Lung (tissue), 12 donors: Measurements from ENCODE around the gene SPATC1L. TPM values are rescaled to one million over a fixed set of nuclear protein-coding genes. Genes with fewer than 3 reads are reported as not detected.

ENCODE experiments used
- ATAC-seq: fragments of 200-7000 bp; cut with Tn5 transposase; one replicate; pipeline ENCODE4 v1.9.1; 2020; ENCODE audit warnings: moderate number of reproducible peaks; ENCODE audit not compliant: insufficient read depth, low FRiP score
- DNase-seq, 3 donors: peaks; one replicate each; pipeline ENCODE4 v3.0.0-alpha.2; 2013 to 2017
- H3K27ac ChIP-seq, 2 donors: one replicate each; pipeline ENCODE4 v1.5.1; 2013; ENCODE audit warnings: mild to moderate bottlenecking in 2 of 2, moderate library complexity in 2 of 2, control low read depth in 1 of 2, inconsistent platforms in 1 of 2, low read depth in 1 of 2, low read length in 1 of 2
- H3K27me3 ChIP-seq, 3 donors: one replicate each; pipeline ENCODE4 v1.5.1; 2013; ENCODE audit warnings: low read length in 2 of 3; ENCODE audit not compliant: control insufficient read depth in 3 of 3, insufficient read depth in 3 of 3
- H3K36me3 ChIP-seq, 4 donors: one replicate each; pipeline ENCODE4 v1.5.1; 2013; ENCODE audit warnings: low read length in 4 of 4, mild to moderate bottlenecking in 1 of 4, moderate library complexity in 1 of 4; ENCODE audit not compliant: control insufficient read depth in 4 of 4, insufficient read depth in 4 of 4
- H3K4me1 ChIP-seq, 5 donors: one replicate each; pipeline ENCODE4 v1.5.1; 2013; ENCODE audit warnings: low read length in 5 of 5, mild to moderate bottlenecking in 2 of 5, moderate library complexity in 1 of 5; ENCODE audit not compliant: control insufficient read depth in 5 of 5, insufficient read depth in 5 of 5
- H3K4me3 ChIP-seq: one replicate; pipeline ENCODE4 v1.5.1; 2013; ENCODE audit warnings: mild to moderate bottlenecking, control low read depth, moderate library complexity
- H3K9ac ChIP-seq, 2 donors: one replicate each; pipeline ENCODE4 v1.5.1; 2013; ENCODE audit warnings: low read length in 2 of 2, control low read depth in 1 of 2; ENCODE audit not compliant: insufficient read depth in 1 of 2
- H3K9me3 ChIP-seq, 4 donors: one replicate each; pipeline ENCODE4 v1.5.1; 2013; ENCODE audit warnings: low read length in 3 of 4, mild to moderate bottlenecking in 1 of 4, moderate library complexity in 1 of 4; ENCODE audit not compliant: control insufficient read depth in 4 of 4, insufficient read depth in 3 of 4
- WGBS, 2 donors: extraction: QIAGEN DNeasy Blood & Tissue Kit; methylation state at CpG; one replicate each; pipeline ENCODE4 v1.1.7; 2013; 5-methylcytosine and 5-hydroxymethylcytosine counted together
- polyA plus RNA-seq, 2 donors: library from polyadenylated mRNA; stranded (reverse); fragments of 200-250 nt; gene quantifications; one replicate each; pipeline ENCODE4 v1.2.1, GENCODE V29; 2013
- total RNA-seq, 2 donors: library from RNA; depleted of rRNA in 1 of 2; stranded (reverse); fragments of >200 nt in 1 of 2; gene quantifications; one replicate each; pipeline ENCODE4 v1.2.1, GENCODE V29; 2014 to 2021
- TF ChIP-seq, protein P1 (sequence below): IDR thresholded peaks from 2 replicates; pipeline ENCODE4 v1.5.1; 2012; ENCODE audit warnings: mild to moderate bottlenecking; ENCODE audit errors: control extremely low read depth, extremely low read depth
- donor health status: control.
- donor health status: control.
- donor health status: Bipolar disorder and iron deficiency.
- donor health status: healthy.
- donor health status: DM: yes; HTN: yes; CAD: no.

The SPATC1L gene
- total and polyA plus RNA-seq, 4 donors: 6.6 to 15.6 (median 11.0) TPM

- Histone ChIP-seq H3K4me3 (no peak overlapping the region), H3K27me3 (peaks cover 0 to 12% (median 0%) of the 10 kb centered on the region in 3 donors), H3K9me3 (peaks cover 0 to 1% (median 0%) of the 10 kb centered on the region in 4 donors), H3K27ac (no peak overlapping the region), H3K36me3 (peaks cover 0 to 8% (median 1%) of the 10 kb centered on the region in 4 donors), H3K9ac (no peak overlapping the region), H3K4me1 (peaks cover 0 to 12% (median 6%) of the 10 kb centered on the region in 5 donors)
- WGBS, 2 donors: 92 to 93% methylated on average over 12 of the region's 12 CpGs
- ATAC-seq (no peak), DNase-seq (peak in 1 of 3 donors; percentile 9)
- TF ChIP-seq, protein P1, sequence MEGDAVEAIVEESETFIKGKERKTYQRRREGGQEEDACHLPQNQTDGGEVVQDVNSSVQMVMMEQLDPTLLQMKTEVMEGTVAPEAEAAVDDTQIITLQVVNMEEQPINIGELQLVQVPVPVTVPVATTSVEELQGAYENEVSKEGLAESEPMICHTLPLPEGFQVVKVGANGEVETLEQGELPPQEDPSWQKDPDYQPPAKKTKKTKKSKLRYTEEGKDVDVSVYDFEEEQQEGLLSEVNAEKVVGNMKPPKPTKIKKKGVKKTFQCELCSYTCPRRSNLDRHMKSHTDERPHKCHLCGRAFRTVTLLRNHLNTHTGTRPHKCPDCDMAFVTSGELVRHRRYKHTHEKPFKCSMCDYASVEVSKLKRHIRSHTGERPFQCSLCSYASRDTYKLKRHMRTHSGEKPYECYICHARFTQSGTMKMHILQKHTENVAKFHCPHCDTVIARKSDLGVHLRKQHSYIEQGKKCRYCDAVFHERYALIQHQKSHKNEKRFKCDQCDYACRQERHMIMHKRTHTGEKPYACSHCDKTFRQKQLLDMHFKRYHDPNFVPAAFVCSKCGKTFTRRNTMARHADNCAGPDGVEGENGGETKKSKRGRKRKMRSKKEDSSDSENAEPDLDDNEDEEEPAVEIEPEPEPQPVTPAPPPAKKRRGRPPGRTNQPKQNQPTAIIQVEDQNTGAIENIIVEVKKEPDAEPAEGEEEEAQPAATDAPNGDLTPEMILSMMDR: no peak
Observed at GRCh38 chr21:46157396-46157986, 26.8 kb downstream of the SPATC1L start.

GRCh38 chr21:46156678-46157077, 27.6 kb downstream of the SPATC1L start:
- Histone ChIP-seq H3K27ac (no peak overlapping the region), H3K27me3 (peaks cover 0 to 4% (median 0%) of the 10 kb centered on the region in 3 donors), H3K9ac (no peak overlapping the region), H3K9me3 (peaks cover 0 to 1% (median 0%) of the 10 kb centered on the region in 4 donors), H3K36me3 (peaks cover 0 to 7% (median 1%) of the 10 kb centered on the region in 4 donors), H3K4me1 (peaks cover 0 to 13% (median 6%) of the 10 kb centered on the region in 5 donors), H3K4me3 (no peak overlapping the region)
- WGBS, 2 donors: 89 to 91% methylated on average over 10 of the region's 10 CpGs
- TF ChIP-seq, protein P1: no peak
- DNase-seq (peak in 1 of 3 donors; percentile 9), ATAC-seq (no peak)

DNA sequence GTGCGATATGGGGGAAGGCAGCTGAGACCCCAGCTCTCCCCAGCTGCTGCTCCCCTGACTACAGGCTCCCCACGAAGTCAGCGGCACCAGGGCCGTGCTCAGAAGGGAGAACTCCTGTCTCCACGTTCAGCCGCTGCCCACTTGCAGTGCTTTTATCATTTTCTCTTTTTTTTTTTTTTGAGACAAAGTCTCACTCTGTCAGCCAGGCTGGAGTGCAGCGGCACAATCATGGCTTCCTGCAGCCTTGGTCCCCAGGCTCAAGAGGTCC, 27.9 kb downstream of the SPATC1L start:
- 85 to 90% methylated on average over 7 of the region's 7 CpGs for WGBS, 2 donors
- H3K27me3 ChIP-seq: peaks cover 0 to 2% (median 0%) of the 10 kb centered on the region in 3 donors
- H3K27ac ChIP-seq: no peak overlapping the region
- H3K4me3 ChIP-seq: no peak overlapping the region
- TF ChIP-seq, protein P1: no peak
- DNase-seq (peak in 1 of 3 donors; percentile 6), ATAC-seq (no peak)
- peaks cover 0 to 13% (median 6%) of the 10 kb centered on the region in 5 donors for H3K4me1 ChIP-seq
- peaks cover 0 to 1% (median 0%) of the 10 kb centered on the region in 4 donors for H3K9me3 ChIP-seq
- no peak overlapping the region for H3K9ac ChIP-seq
- peaks cover 0 to 4% (median 1%) of the 10 kb centered on the region in 4 donors for H3K36me3 ChIP-seq
